ENCODE measurements around the gene ZNF133.

ZNF133 gene

GRCh38 chr20:18310051-18310450 is 21.7 kb downstream of the ZNF133 start:
- TF ChIP-seq CTCF (IDR thresholded peaks at IDR 0.05; ENCODE audit: borderline replicate concordance, insufficient read depth, low read depth, low read length) = no peak
- H3K4me3 ChIP-seq (ENCODE audit: low read depth, low read length) = no peak overlapping the region

GRCh38 chr20:18310592-18310991 is 22.3 kb downstream of the ZNF133 start:
- no peak for TF ChIP-seq CTCF (IDR thresholded peaks at IDR 0.05; ENCODE audit: borderline replicate concordance, insufficient read depth, low read depth, low read length)
- H3K4me3 ChIP-seq (ENCODE audit: low read depth, low read length) = no peak overlapping the region

GRCh38 chr20:18312723-18313122 is 24.4 kb downstream of the ZNF133 start:
- no peak for TF ChIP-seq CTCF (IDR thresholded peaks at IDR 0.05; ENCODE audit: borderline replicate concordance, insufficient read depth, low read depth, low read length)
- no peak overlapping the region for H3K4me3 ChIP-seq (ENCODE audit: low read depth, low read length)

- no peak overlapping the region for H3K4me3 ChIP-seq (ENCODE audit: low read depth, low read length)
- no peak for TF ChIP-seq CTCF (IDR thresholded peaks at IDR 0.05; ENCODE audit: borderline replicate concordance, insufficient read depth, low read depth, low read length)
Measured at GRCh38 chr20:18313411-18313810, 25.1 kb downstream of the ZNF133 start.

- no peak for TF ChIP-seq CTCF (IDR thresholded peaks at IDR 0.05; ENCODE audit: borderline replicate concordance, insufficient read depth, low read depth, low read length)
Measured at GRCh38 chr20:18314786-18315406, 26.6 kb downstream of the ZNF133 start.

GRCh38 chr20:18316166-18316565 is 27.8 kb downstream of the ZNF133 start:
- no peak overlapping the region for H3K4me3 ChIP-seq (ENCODE audit: low read depth, low read length)
- TF ChIP-seq CTCF (IDR thresholded peaks at IDR 0.05; ENCODE audit: borderline replicate concordance, insufficient read depth, low read depth, low read length) = no peak

More at GRCh38 chr20:18314786-18315406, 26.6 kb downstream of the ZNF133 start:
- H3K4me3 ChIP-seq (ENCODE audit: low read depth, low read length) = no peak overlapping the region

- no peak overlapping the region for H3K4me3 ChIP-seq (ENCODE audit: low read depth, low read length)
- no peak for TF ChIP-seq CTCF (IDR thresholded peaks at IDR 0.05; ENCODE audit: borderline replicate concordance, insufficient read depth, low read depth, low read length)
Measured at GRCh38 chr20:18321316-18321715, 33.0 kb downstream of the ZNF133 start.

Measured in GM12875 (cell line).